ENCODE results near the gene NCAM1.

The NCAM1 gene

GRCh38 chr11:113174882-113175281, 213.7 kb downstream of the NCAM1 start:
- no peak for DNase-seq

GRCh38 chr11:113176599-113177360, 215.6 kb downstream of the NCAM1 start:
- no peak for DNase-seq

GRCh38 chr11:113177671-113178070, 216.5 kb downstream of the NCAM1 start:
- DNase-seq: no peak

- no peak for DNase-seq
Observed at GRCh38 chr11:113178381-113179070, 217.3 kb downstream of the NCAM1 start.

- no peak for DNase-seq
Observed at GRCh38 chr11:113179181-113179704, 218.0 kb downstream of the NCAM1 start.

GRCh38 chr11:113181094-113181493, 219.9 kb downstream of the NCAM1 start:
- no peak for DNase-seq

GRCh38 chr11:113182288-113182687, 221.1 kb downstream of the NCAM1 start:
- DNase-seq: no peak

- DNase-seq: no peak
Observed at GRCh38 chr11:113184498-113184897, 223.3 kb downstream of the NCAM1 start.

GRCh38 chr11:113188371-113188834, 227.2 kb downstream of the NCAM1 start:
- peak; percentile 1 to 26 for DNase-seq

GRCh38 chr11:113189909-113190667, 228.9 kb downstream of the NCAM1 start:
- peak in 1 of 2 donors; percentile 36 for DNase-seq

GRCh38 chr11:113192121-113192925, 231.1 kb downstream of the NCAM1 start:
- no peak for DNase-seq

GRCh38 chr11:113193016-113193415, 231.8 kb downstream of the NCAM1 start:
- no peak for DNase-seq

- no peak for DNase-seq
Observed at GRCh38 chr11:113193946-113194345, 232.7 kb downstream of the NCAM1 start.

- DNase-seq: no peak
Observed at GRCh38 chr11:113195728-113196127, 234.5 kb downstream of the NCAM1 start.

GRCh38 chr11:113197446-113197845, 236.2 kb downstream of the NCAM1 start:
- no peak for DNase-seq

GRCh38 chr11:113198972-113199661, 237.9 kb downstream of the NCAM1 start:
- DNase-seq: no peak

GRCh38 chr11:113199866-113200265, 238.6 kb downstream of the NCAM1 start:
- DNase-seq: no peak

- no peak for DNase-seq
Observed at GRCh38 chr11:113201054-113201818, 240.0 kb downstream of the NCAM1 start.

GRCh38 chr11:113202431-113202830, 241.2 kb downstream of the NCAM1 start:
- no peak for DNase-seq

- no peak for DNase-seq
Observed at GRCh38 chr11:113203141-113203753, 242.0 kb downstream of the NCAM1 start.

All from CD4-positive, alpha-beta T cell treated with Interleukin-1 beta for 1 hour (primary cell).